GM21381 (cell line): Measurements from ENCODE around the gene USO1.
"Not testable (repeated sequence)": the region's sequence is repeated elsewhere in the genome, so short reads cannot be mapped to it uniquely, and the experiment has no call there.

Experiments used
- ATAC-seq: cut with Tn5 transposase; IDR thresholded peaks from one replicate; pipeline ENCODE4 v1.9.1; 2021; ENCODE audit warnings: mild to moderate bottlenecking, moderate library complexity; ENCODE audit not compliant: unreplicated experiment

The USO1 gene

GRCh38 chr4:75724066-75724866, at the start of gene USO1:
Gene USO1, plus strand, starts transcription at chr4:75724577. Its CDS starts 243 bp downstream, at chr4:75724820.
- ATAC-seq: peak; percentile 88

- ATAC-seq: no peak
Measured at GRCh38 chr4:75675004-75675531, 49.3 kb upstream of the USO1 start.

GRCh38 chr4:75678473-75678872, 45.9 kb upstream of the USO1 start:
- ATAC-seq: no peak

GRCh38 chr4:75678965-75679364, 45.4 kb upstream of the USO1 start:
- no peak for ATAC-seq

GRCh38 chr4:75679876-75680575, 44.4 kb upstream of the USO1 start:
- no peak for ATAC-seq

- no peak for ATAC-seq
Measured at GRCh38 chr4:75683482-75684155, 40.8 kb upstream of the USO1 start.

- no peak for ATAC-seq
Measured at GRCh38 chr4:75685546-75686189, 38.7 kb upstream of the USO1 start.

GRCh38 chr4:75686346-75686745, 38.0 kb upstream of the USO1 start:
- ATAC-seq: no peak

GRCh38 chr4:75687125-75687524, 37.3 kb upstream of the USO1 start:
- ATAC-seq: not testable (repeated sequence)

GRCh38 chr4:75692066-75692465, 32.3 kb upstream of the USO1 start:
- not testable (repeated sequence) for ATAC-seq

GRCh38 chr4:75696071-75696470, 28.3 kb upstream of the USO1 start:
- no peak for ATAC-seq

- no peak for ATAC-seq
Measured at GRCh38 chr4:75696581-75696980, 27.8 kb upstream of the USO1 start.

GRCh38 chr4:75698162-75698962, 26.0 kb upstream of the USO1 start:
- peak; percentile 92 for ATAC-seq

GRCh38 chr4:75698963-75699228, 25.5 kb upstream of the USO1 start:
- peak; percentile 48 for ATAC-seq

- peak; percentile 10 for ATAC-seq
Measured at GRCh38 chr4:75699299-75699698, 25.1 kb upstream of the USO1 start.

- no peak for ATAC-seq
Measured at GRCh38 chr4:75702919-75703411, 21.4 kb upstream of the USO1 start.

GRCh38 chr4:75705198-75705977, 19.0 kb upstream of the USO1 start:
- no peak for ATAC-seq

- ATAC-seq: no peak
Measured at GRCh38 chr4:75708218-75708691, 16.1 kb upstream of the USO1 start.

- no peak for ATAC-seq
Measured at GRCh38 chr4:75710246-75710645, 14.1 kb upstream of the USO1 start.
